ENCODE data around the gene CLBA1. TPM values are rescaled to one million over a fixed set of nuclear protein-coding genes. Genes with fewer than 3 reads are reported as not detected.

Gene CLBA1
- total RNA-seq, 1 donor from 2014 or later, result 6.0 TPM

GRCh38 chr14:105039458-105040205 lies 54.0 kb downstream of the CLBA1 start:
- H3K36me3 Mint-ChIP-seq (ENCODE audit: low read depth), result no peaks in the 10 kb centered on the region
- H3K9me3 Mint-ChIP-seq (ENCODE audit: low read depth), result no peaks in the 10 kb centered on the region
- DNase-seq (ENCODE audit: low spot score), result no peak
- peak overlapping the region; percentile 90 for H3K27ac Mint-ChIP-seq (ENCODE audit: unreplicated experiment)
- no peak for TF ChIP-seq CTCF (IDR thresholded peaks at IDR 0.05)
- no peaks in the 10 kb centered on the region for H3K27me3 Mint-ChIP-seq (ENCODE audit: low read depth)
- peaks cover 19% of the 10 kb centered on the region for H3K4me1 Mint-ChIP-seq (ENCODE audit: low read depth)
- H3K4me3 Mint-ChIP-seq (ENCODE audit: unreplicated experiment), result peak overlapping the region; percentile 59

GRCh38 chr14:105041841-105042765 lies 56.5 kb downstream of the CLBA1 start:
- DNase-seq (ENCODE audit: low spot score), result no peak
- no peaks in the 10 kb centered on the region for H3K9me3 Mint-ChIP-seq (ENCODE audit: low read depth)
- no peak for TF ChIP-seq CTCF (IDR thresholded peaks at IDR 0.05)
- H3K36me3 Mint-ChIP-seq (ENCODE audit: low read depth), result no peaks in the 10 kb centered on the region
- no peak overlapping the region for H3K4me3 Mint-ChIP-seq (ENCODE audit: unreplicated experiment)
- peaks cover 25% of the 10 kb centered on the region for H3K4me1 Mint-ChIP-seq (ENCODE audit: low read depth)
- H3K27ac Mint-ChIP-seq (ENCODE audit: unreplicated experiment), result no peak overlapping the region
- no peaks in the 10 kb centered on the region for H3K27me3 Mint-ChIP-seq (ENCODE audit: low read depth)

- no peak for DNase-seq (ENCODE audit: low spot score)
- Mint-ChIP-seq H3K27ac (ENCODE audit: unreplicated experiment) (no peak overlapping the region), H3K9me3 (ENCODE audit: low read depth) (no peaks in the 10 kb centered on the region), H3K4me1 (ENCODE audit: low read depth) (peaks cover 22% of the 10 kb centered on the region), H3K4me3 (ENCODE audit: unreplicated experiment) (no peak overlapping the region), H3K27me3 (ENCODE audit: low read depth) (no peaks in the 10 kb centered on the region), H3K36me3 (ENCODE audit: low read depth) (no peaks in the 10 kb centered on the region)
- no peak for TF ChIP-seq CTCF (IDR thresholded peaks at IDR 0.05)
These were observed 57.2 kb downstream of the CLBA1 start for GRCh38 chr14:105042813-105043212.

- H3K27me3 Mint-ChIP-seq (ENCODE audit: low read depth), result no peaks in the 10 kb centered on the region
- no peak overlapping the region for H3K27ac Mint-ChIP-seq (ENCODE audit: unreplicated experiment)
- no peak for DNase-seq (ENCODE audit: low spot score)
- peaks cover 15% of the 10 kb centered on the region for H3K4me1 Mint-ChIP-seq (ENCODE audit: low read depth)
- H3K4me3 Mint-ChIP-seq (ENCODE audit: unreplicated experiment), result no peak overlapping the region
- H3K9me3 Mint-ChIP-seq (ENCODE audit: low read depth), result no peaks in the 10 kb centered on the region
- no peaks in the 10 kb centered on the region for H3K36me3 Mint-ChIP-seq (ENCODE audit: low read depth)
- TF ChIP-seq CTCF (IDR thresholded peaks at IDR 0.05), result no peak
These were observed 58.1 kb downstream of the CLBA1 start for GRCh38 chr14:105043641-105044040.

Other genes with a start within 250 kb of the CLBA1 start
- 47.0 to 54.9 TPM (median 47.4 TPM) in 3 replicates for gene SIVA1, start 232.6 kb upstream of the CLBA1 start, total RNA-seq
- 143 to 158 TPM (median 156 TPM) in 3 replicates for gene AKT1, start 190.0 kb upstream of the CLBA1 start, total RNA-seq
- 2.1 to 2.8 TPM (median 2.6 TPM) in 3 replicates for gene ZBTB42, start 184.7 kb upstream of the CLBA1 start, total RNA-seq
- 31.7 to 39.6 TPM (median 39.2 TPM) in 3 replicates for gene CEP170B, start 120.5 kb upstream of the CLBA1 start, total RNA-seq
- gene PLD4, start 60.9 kb upstream of the CLBA1 start, total RNA-seq, result 0.07 to 0.10 TPM in 2 of 3 replicates, not detected in the other
- gene AHNAK2, start 7.4 kb upstream of the CLBA1 start, total RNA-seq, result 271 to 361 TPM (median 274 TPM) in 3 replicates
- 15.6 to 18.8 TPM (median 18.0 TPM) in 3 replicates for gene CDCA4, start 35.3 kb downstream of the CLBA1 start, total RNA-seq
- 0.23 to 0.48 TPM (median 0.30 TPM) in 3 replicates for gene GPR132, start 79.6 kb downstream of the CLBA1 start, total RNA-seq
- gene JAG2, start 183.0 kb downstream of the CLBA1 start, total RNA-seq, result 8.3 to 18.2 TPM (median 16.8 TPM) in 3 replicates
- 13.7 to 37.4 TPM (median 35.0 TPM) in 3 replicates for gene NUDT14, start 195.5 kb downstream of the CLBA1 start, total RNA-seq